Subcutaneous adipose tissue (tissue), 4 donors: ENCODE data around the gene CCN5. TPM values are rescaled to one million over a fixed set of nuclear protein-coding genes. Genes with fewer than 3 reads are reported as not detected.

Source experiments
- CTCF ChIP-seq: fragments of 450-650 bp; IDR thresholded peaks from one replicate; pipeline ENCODE4 v1.5.1; 2016; ENCODE audit warnings: low read depth, mild to moderate bottlenecking, control low read depth, antibody characterized with exemption, moderate library complexity
- total RNA-seq, 4 donors: library from RNA; depleted of rRNA; stranded (reverse); fragments of >200 nt; gene quantifications; one replicate each; pipeline ENCODE4 v1.1.0, GENCODE V29; 2016

The CCN5 gene
- total RNA-seq, result 1,000 to 10,000 TPM in 1 of 4 donors, 100 to 1,000 TPM in 3; 153 to 1,717 (median 223) TPM

DNA sequence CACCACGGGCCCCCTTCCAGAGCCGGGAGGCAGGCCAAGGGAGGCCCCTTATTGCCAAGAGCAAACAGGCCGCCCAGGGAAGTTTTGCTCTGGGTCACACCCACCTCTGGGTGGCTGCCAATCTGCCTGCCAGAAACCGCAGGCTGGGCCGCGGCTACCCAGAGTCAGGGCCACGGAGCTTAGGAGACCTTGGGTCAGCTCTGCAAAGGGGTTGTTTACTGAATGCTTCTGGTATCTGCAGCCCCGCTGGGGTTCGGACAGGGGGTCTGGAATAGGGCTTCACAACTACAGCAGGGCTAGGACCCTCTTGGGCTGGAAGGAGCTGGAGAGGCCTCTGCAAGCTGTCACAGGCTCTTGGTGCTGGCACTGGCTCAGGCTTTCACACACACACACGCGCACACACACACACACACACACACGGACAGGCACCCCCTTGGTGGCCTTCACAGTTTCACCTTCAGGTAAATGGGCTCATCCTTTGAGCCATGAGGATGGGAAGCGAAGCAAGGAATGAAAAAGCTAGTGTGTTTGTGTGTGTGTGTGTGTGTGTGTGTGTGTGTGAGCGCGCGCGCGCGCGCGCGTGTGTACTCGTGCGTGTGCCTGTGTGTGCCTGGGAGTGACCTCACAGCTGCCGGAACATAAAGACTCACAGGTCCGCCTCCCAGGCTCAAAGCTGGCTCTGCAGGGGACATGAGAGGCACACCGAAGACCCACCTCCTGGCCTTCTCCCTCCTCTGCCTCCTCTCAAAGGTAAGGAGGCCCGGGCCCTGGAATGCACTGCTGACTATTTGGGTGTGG is at the start of gene CCN5:
Gene CCN5, plus strand, starts transcription at position 669 of the 798 bp plus-strand sequence. Its CDS starts 22 bp downstream, at position 691.
- TF ChIP-seq CTCF, result no peak

DNA sequence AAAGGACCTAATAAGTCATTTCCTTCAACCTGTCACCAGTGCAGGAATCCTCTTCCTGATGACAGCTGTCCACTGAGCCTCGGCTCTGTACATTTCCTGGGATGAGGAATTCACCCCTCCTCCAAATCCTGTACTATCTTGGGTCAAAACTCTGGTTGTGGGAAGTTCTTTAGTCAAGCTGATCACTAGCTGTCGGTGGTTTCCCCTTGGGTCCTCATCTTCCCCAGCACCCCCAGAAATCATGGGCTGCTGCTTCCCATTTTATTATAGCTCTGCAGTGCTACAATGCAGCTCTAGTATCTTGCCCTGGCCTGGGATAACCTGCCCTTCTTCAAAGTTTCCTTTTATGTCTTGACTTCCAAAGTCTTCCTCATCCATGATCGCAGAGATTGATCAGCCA is 49.1 kb upstream of the CCN5 start:
- TF ChIP-seq CTCF, result no peak

DNA sequence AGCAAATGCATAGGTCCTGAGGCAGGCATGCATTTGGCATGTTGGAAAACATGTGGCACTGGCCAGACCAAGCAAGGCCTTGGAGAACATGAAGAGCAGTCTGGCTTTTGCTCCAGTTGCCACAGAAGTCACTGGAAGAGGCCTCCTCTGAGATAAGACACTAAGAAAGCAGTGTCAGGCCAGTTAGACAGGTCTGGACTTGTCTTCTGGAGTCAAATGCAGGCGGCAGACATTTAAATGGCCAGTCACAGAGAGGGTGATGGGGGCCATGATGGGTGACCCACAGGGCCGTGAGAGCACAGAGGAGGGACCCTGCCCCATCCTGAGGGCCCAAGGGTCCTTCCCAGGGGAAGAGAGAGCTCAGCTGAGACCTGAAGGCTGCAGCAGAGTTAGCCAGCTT is 36.9 kb upstream of the CCN5 start:
- no peak for TF ChIP-seq CTCF

GRCh38 chr20:44678990-44679611 is 36.1 kb upstream of the CCN5 start:
- no peak for TF ChIP-seq CTCF

DNA sequence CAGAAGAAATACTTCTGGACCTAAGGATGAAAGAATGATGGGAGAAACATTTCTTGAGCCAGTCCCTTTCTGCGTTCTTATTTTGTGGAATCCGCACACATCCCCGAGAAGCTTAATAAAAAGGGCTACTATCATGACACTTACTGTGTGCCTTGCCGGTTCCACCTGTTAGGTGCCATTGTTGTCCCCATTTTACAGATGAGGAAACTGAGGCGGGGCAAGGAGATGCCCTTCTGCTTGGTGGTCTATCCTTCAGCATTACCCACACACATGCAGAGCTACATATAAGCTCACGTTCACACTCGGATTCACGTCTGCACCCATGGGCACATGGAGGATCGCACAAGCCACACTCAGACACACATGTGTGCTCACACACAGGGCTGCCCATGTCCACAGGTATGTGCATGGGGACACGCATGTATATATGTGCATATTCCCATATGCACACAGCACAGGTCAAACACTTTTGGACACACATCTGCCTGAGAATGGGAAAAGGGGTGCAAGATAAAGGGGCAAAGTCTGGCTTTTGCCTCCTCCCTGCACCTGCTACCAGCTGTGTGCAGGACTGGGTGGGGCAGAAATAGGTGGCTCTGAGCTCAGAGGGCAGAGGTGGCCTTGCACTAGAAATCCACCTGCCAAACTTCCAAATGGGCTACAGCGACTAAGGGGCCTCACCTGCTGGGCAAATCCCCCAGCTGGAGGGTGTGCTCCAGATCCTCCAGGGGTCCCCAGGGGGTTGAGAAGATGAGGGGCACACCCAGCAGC is 33.2 kb upstream of the CCN5 start:
- no peak for TF ChIP-seq CTCF

- no peak for TF ChIP-seq CTCF
Observed at GRCh38 chr20:44683263-44684046, 31.7 kb upstream of the CCN5 start.
